Muscle layer of colon (tissue), 2 donors: Measurements from ENCODE around the gene TACC3.

Experiments
- H3K27ac ChIP-seq: one replicate; pipeline ENCODE4 v1.7.0; 2013; ENCODE audit warnings: low read depth, mild to moderate bottlenecking, low read length, moderate library complexity
- H3K27me3 ChIP-seq, 2 donors: one replicate each; pipeline ENCODE4 v1.7.0; 2013; ENCODE audit warnings: low read length in 2 of 2, mild to moderate bottlenecking in 2 of 2; ENCODE audit not compliant: insufficient read depth in 2 of 2, control insufficient read depth in 1 of 2
- H3K36me3 ChIP-seq: one replicate; pipeline ENCODE4 v1.7.0; 2013; ENCODE audit warnings: mild to moderate bottlenecking, low read length; ENCODE audit not compliant: insufficient read depth
- H3K4me1 ChIP-seq: one replicate; pipeline ENCODE4 v1.7.0; 2013; ENCODE audit warnings: mild to moderate bottlenecking, low read length; ENCODE audit not compliant: insufficient read depth
- H3K4me3 ChIP-seq, 2 donors: one replicate each; pipeline ENCODE4 v1.7.0; 2013; ENCODE audit warnings: low read length in 2 of 2, low read depth in 1 of 2, mild to moderate bottlenecking in 1 of 2, moderate library complexity in 1 of 2
- H3K9ac ChIP-seq: one replicate; pipeline ENCODE4 v1.7.0; 2013; ENCODE audit warnings: low read length
- H3K9me3 ChIP-seq: one replicate; pipeline ENCODE4 v1.7.0; 2013; ENCODE audit warnings: mild to moderate bottlenecking, low read length
- donor health status: abdominal sarcoma.
- donor health status: Adenocarcinoma of cecum.

Gene TACC3

GRCh38 chr4:1743551-1743950 lies 22.2 kb downstream of the TACC3 start:
- H3K4me1 ChIP-seq = no peaks in the 10 kb centered on the region
- no peak overlapping the region for H3K4me3 ChIP-seq
- H3K9me3 ChIP-seq = peaks cover under 1% of the 10 kb centered on the region
- H3K27ac ChIP-seq = no peak overlapping the region
- H3K36me3 ChIP-seq = no peaks in the 10 kb centered on the region
- H3K27me3 ChIP-seq = peaks cover 0 to 7% of the 10 kb centered on the region in 2 donors
- H3K9ac ChIP-seq = no peak overlapping the region

DNA sequence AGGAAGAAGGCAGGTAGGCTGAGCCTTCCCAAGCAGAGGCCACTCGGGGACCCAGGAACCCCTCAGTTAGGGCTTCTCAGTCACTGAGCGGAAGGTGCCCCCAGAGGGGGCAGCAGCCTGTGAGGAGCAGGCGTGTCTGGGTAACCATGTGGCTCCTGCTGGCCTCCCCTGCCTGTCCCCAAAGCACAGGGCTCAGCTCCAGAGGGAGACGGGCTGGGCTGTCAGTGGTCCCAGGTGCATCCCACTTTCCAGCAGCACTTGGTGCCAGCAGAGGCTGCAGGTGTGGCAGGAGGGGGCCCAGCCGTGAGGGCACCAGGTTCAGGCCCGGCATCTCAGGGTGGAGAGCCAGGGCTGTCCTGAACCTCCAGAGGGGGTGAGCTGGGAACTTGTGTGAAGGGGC lies 22.7 kb downstream of the TACC3 start:
- Histone ChIP-seq H3K4me3 (no peak overlapping the region), H3K9me3 (no peaks in the 10 kb centered on the region), H3K27ac (no peak overlapping the region), H3K9ac (no peak overlapping the region), H3K4me1 (no peaks in the 10 kb centered on the region), H3K27me3 (peaks cover 0 to 8% of the 10 kb centered on the region in 2 donors), H3K36me3 (no peaks in the 10 kb centered on the region)

- Histone ChIP-seq H3K4me3 (no peak overlapping the region), H3K27ac (no peak overlapping the region), H3K4me1 (no peaks in the 10 kb centered on the region), H3K9me3 (no peaks in the 10 kb centered on the region), H3K36me3 (no peaks in the 10 kb centered on the region), H3K9ac (no peak overlapping the region), H3K27me3 (peaks cover 0 to 8% of the 10 kb centered on the region in 2 donors)
Measured at GRCh38 chr4:1744552-1744951, 23.2 kb downstream of the TACC3 start.

DNA sequence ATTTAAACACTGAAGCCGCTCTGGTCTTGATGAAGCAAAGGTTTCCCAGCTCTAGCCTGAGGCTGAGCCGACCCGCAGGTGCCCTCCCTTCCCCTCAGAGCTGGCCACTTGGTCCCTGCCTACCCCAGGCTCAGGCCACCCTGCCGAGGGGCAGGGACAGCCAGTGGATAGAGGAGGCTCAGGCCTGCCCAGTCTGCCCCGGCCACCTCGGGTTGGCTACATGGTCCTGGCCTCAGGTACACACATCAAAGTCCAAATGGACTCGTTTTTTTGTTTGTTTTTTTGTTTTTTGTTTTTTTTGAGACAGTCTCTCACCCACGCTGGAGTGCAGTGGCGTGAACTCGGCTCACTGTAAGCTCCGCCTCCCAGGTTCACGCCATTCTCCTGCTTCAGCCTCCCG lies 23.8 kb downstream of the TACC3 start:
- Histone ChIP-seq H3K36me3 (no peaks in the 10 kb centered on the region), H3K9ac (no peak overlapping the region), H3K4me3 (no peak overlapping the region), H3K9me3 (no peaks in the 10 kb centered on the region), H3K27me3 (peaks cover 0 to 10% of the 10 kb centered on the region in 2 donors), H3K4me1 (no peaks in the 10 kb centered on the region), H3K27ac (no peak overlapping the region)

GRCh38 chr4:1745697-1746096 lies 24.4 kb downstream of the TACC3 start:
- no peaks in the 10 kb centered on the region for H3K4me1 ChIP-seq
- no peak overlapping the region for H3K4me3 ChIP-seq
- H3K9me3 ChIP-seq = no peaks in the 10 kb centered on the region
- peaks cover 0 to 12% of the 10 kb centered on the region in 2 donors for H3K27me3 ChIP-seq
- no peak overlapping the region for H3K27ac ChIP-seq
- no peak overlapping the region for H3K9ac ChIP-seq
- H3K36me3 ChIP-seq = no peaks in the 10 kb centered on the region

DNA sequence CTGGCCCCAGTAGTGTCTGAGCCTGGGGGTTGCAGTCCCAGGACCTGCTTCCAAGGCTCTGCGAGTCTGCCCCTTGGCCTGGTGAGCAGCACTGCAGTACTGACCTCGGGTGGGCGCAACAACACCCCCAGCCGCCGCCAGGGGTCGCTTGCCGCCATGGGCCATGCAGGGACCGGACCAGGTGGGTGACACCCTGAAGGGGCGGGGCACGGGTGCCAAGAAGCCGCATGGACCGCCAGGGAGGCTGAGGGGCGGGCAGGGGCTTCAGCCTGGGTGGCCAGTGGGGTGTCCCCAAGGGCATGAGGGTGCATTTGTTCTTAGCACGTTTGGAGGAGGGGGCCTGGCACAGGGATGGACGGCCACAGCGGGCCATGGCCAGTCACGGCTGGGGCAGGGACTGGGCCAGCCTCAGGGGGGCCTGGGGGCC lies 25.0 kb downstream of the TACC3 start:
- Histone ChIP-seq H3K4me1 (no peaks in the 10 kb centered on the region), H3K9me3 (no peaks in the 10 kb centered on the region), H3K9ac (no peak overlapping the region), H3K4me3 (no peak overlapping the region), H3K27ac (no peak overlapping the region), H3K36me3 (no peaks in the 10 kb centered on the region), H3K27me3 (peaks cover 0 to 12% of the 10 kb centered on the region in 2 donors)

DNA sequence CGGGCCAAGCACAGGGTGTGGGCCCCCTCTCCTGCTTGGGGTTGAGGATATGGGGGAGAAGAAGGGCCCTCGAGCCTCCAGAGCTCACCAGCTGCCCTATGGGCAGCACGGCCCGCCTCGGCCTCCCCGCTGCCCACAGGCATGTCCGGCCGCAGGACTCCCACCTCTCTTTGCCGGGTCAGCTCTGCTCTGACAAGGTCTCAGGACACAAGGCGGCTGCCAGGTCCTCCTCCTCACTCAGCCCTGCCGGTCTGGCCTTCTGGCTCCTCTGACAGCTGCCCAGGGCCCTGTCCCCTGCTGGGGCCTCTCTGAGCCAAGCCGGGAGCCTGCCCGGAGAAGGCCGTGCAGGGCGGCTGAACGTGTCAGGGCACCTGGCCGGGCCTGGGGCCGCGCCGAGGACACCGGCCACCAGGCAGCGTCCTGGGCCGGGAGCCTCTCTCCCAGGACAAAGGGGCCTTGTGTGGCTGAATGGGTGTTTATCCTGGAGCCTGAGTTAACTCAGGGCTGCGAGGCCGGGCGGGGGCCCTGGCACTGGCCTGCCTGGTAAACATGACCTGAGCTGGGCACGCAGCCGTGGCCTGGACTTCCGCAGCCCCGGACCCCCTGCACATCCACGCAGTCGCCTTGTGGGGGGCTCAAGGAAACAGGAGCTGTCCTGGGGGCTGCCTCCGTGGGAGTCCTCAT lies 25.7 kb downstream of the TACC3 start:
- peaks cover 0 to 13% of the 10 kb centered on the region in 2 donors for H3K27me3 ChIP-seq
- H3K4me3 ChIP-seq = no peak overlapping the region
- H3K4me1 ChIP-seq = no peaks in the 10 kb centered on the region
- H3K27ac ChIP-seq = no peak overlapping the region
- no peak overlapping the region for H3K9ac ChIP-seq
- no peaks in the 10 kb centered on the region for H3K36me3 ChIP-seq
- no peaks in the 10 kb centered on the region for H3K9me3 ChIP-seq

DNA sequence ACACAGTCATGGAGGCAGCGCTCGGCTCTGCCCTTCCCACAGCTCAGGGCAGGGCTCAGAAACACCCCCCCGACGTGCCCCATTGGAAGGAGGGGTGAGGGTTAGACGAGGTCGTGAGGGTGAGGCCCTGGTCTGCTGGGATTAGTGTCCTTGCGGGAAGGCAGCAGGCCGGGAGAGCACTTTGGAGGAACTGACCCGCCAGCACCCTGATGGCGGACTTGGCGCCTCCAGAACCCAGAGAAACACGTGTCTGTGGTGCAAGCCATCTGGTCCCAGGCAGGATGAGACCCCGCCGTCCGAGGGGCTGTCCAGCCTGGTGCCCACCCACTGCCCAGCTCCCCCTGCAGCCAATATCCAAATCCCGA lies 26.3 kb downstream of the TACC3 start:
- no peak overlapping the region for H3K4me3 ChIP-seq
- H3K9me3 ChIP-seq = no peaks in the 10 kb centered on the region
- no peaks in the 10 kb centered on the region for H3K36me3 ChIP-seq
- H3K9ac ChIP-seq = no peak overlapping the region
- peaks cover 0 to 17% of the 10 kb centered on the region in 2 donors for H3K27me3 ChIP-seq
- H3K4me1 ChIP-seq = no peaks in the 10 kb centered on the region
- H3K27ac ChIP-seq = no peak overlapping the region

GRCh38 chr4:1748465-1748995 lies 27.2 kb downstream of the TACC3 start:
- no peaks in the 10 kb centered on the region for H3K36me3 ChIP-seq
- no peaks in the 10 kb centered on the region for H3K9me3 ChIP-seq
- H3K4me1 ChIP-seq = no peaks in the 10 kb centered on the region
- H3K9ac ChIP-seq = no peak overlapping the region
- peaks cover 0 to 17% of the 10 kb centered on the region in 2 donors for H3K27me3 ChIP-seq
- H3K4me3 ChIP-seq = no peak overlapping the region
- H3K27ac ChIP-seq = no peak overlapping the region

DNA sequence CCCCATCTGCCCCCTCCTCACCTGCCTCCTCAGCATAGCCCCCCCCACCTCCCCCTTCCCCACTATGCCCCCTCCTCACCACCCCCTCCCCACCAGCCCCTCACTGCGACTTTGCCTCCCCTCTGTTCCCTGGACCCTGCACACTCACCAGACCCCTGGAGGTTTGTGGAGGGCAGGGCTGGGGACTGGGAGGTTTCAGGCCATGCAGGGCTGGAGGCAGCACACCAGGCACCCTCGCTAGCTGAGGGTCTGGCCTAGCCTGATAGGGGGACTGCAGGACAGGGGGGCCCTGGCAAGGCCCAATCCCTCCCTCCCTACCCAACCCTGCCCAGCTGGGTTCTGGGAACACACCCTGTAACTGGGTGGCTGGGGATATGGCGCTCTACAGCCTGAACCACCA lies 28.0 kb downstream of the TACC3 start:
- Histone ChIP-seq H3K36me3 (no peaks in the 10 kb centered on the region), H3K27ac (no peak overlapping the region), H3K27me3 (peaks cover 0 to 17% of the 10 kb centered on the region in 2 donors), H3K9ac (no peak overlapping the region), H3K4me3 (no peak overlapping the region), H3K4me1 (no peaks in the 10 kb centered on the region), H3K9me3 (no peaks in the 10 kb centered on the region)

- Histone ChIP-seq H3K9me3 (no peaks in the 10 kb centered on the region), H3K4me3 (no peak overlapping the region), H3K27me3 (peaks cover 0 to 17% of the 10 kb centered on the region in 2 donors), H3K4me1 (no peaks in the 10 kb centered on the region), H3K27ac (no peak overlapping the region), H3K9ac (no peak overlapping the region), H3K36me3 (no peaks in the 10 kb centered on the region)
Measured at GRCh38 chr4:1749826-1750225, 28.5 kb downstream of the TACC3 start.
